Fibroblast of lung (primary cell): Measurements from ENCODE around the gene DDX60. TPM values are rescaled to one million over a fixed set of nuclear protein-coding genes. Genes with fewer than 3 reads are reported as not detected.

Experiments used
- DNase-seq, 2 donors: peaks; one replicate each; pipeline versions ENCODE4 v3.0.0 to v3.0.0-alpha.2; 2010; ENCODE audit warnings: low read depth in 2 of 2
- H2AFZ ChIP-seq: 2 replicates; pipeline ENCODE4 v1.5.1; 2012; ENCODE audit warnings: low read length, control low read depth, inconsistent platforms
- H3K27ac ChIP-seq: 2 replicates; pipeline ENCODE4 v1.5.1; 2011; ENCODE audit warnings: low read length, control low read depth; ENCODE audit not compliant: insufficient read depth
- H3K27me3 ChIP-seq: 2 replicates; pipeline ENCODE4 v1.5.1; 2011; ENCODE audit warnings: mild to moderate bottlenecking, low read length; ENCODE audit not compliant: control insufficient read depth, insufficient read depth
- H3K36me3 ChIP-seq: 2 replicates; pipeline ENCODE4 v1.5.1; 2011; ENCODE audit warnings: low read length; ENCODE audit not compliant: control insufficient read depth, insufficient read depth
- H3K4me1 ChIP-seq: 2 replicates; pipeline ENCODE4 v1.5.1; 2011; ENCODE audit warnings: low read length; ENCODE audit not compliant: control insufficient read depth, insufficient read depth; ENCODE audit errors: extremely low read depth
- H3K4me2 ChIP-seq: 2 replicates; pipeline ENCODE4 v1.5.1; 2011; ENCODE audit warnings: low read length, control low read depth; ENCODE audit not compliant: insufficient read depth; ENCODE audit errors: extremely low read depth
- H3K4me3 ChIP-seq, 4 experiments: fragments of 200-600 bp in 1 of 4; sonication (generic) in 1 of 4; replicated peaks in 1 of 4; 2 replicates each; pipeline ENCODE4 v1.5.1; 2011 to 2016; ENCODE audit warnings: low read length in 4 of 4, low read depth in 3 of 4, mild to moderate bottlenecking in 3 of 4, control low read depth in 2 of 4, inconsistent platforms in 1 of 4, mixed read lengths in 1 of 4; ENCODE audit not compliant: insufficient read depth in 1 of 4; ENCODE audit errors: control extremely low read depth in 1 of 4
- H3K79me2 ChIP-seq: 2 replicates; pipeline ENCODE4 v1.5.1; 2012; ENCODE audit warnings: mild to moderate bottlenecking, low read length, inconsistent platforms; ENCODE audit not compliant: control insufficient read depth, insufficient read depth
- H3K9ac ChIP-seq: 2 replicates; pipeline ENCODE4 v1.5.1; 2011; ENCODE audit warnings: mild to moderate bottlenecking, low read length, control low read depth; ENCODE audit not compliant: insufficient read depth
- H3K9me3 ChIP-seq: 2 replicates; pipeline ENCODE4 v1.5.1; 2012; ENCODE audit warnings: low read depth, low read length; ENCODE audit not compliant: control insufficient read depth, insufficient read depth
- H4K20me1 ChIP-seq: 2 replicates; pipeline ENCODE4 v1.5.1; 2011; ENCODE audit warnings: low read length; ENCODE audit not compliant: control insufficient read depth, insufficient read depth; ENCODE audit errors: extremely low read depth
- CTCF ChIP-seq, 2 donors: IDR thresholded peaks in 1 of 2; conservative IDR thresholded peaks in 1 of 2; 1 replicate in 1 of 2; 2 replicates in 1 of 2; pipeline ENCODE4 v1.5.1; 2011 to 2012; ENCODE audit warnings: low read length in 2 of 2, control low read depth in 1 of 2, inconsistent platforms in 1 of 2, low read depth in 1 of 2, mild to moderate bottlenecking in 1 of 2
- EZH2 ChIP-seq: IDR thresholded peaks from 2 replicates; pipeline ENCODE4 v1.5.1; 2012; ENCODE audit warnings: low read length, control low read depth, mild to moderate bottlenecking; ENCODE audit errors: missing control alignments
- polyA plus RNA-seq, 2 donors: library from polyadenylated mRNA; depleted of rRNA in 1 of 2; stranded (reverse) in 1 of 2; unstranded in 1 of 2; fragments of >200 nt; gene quantifications; 2 replicates each; pipeline ENCODE4 v1.2.1, GENCODE V29; 2011 to 2012; ENCODE audit warnings: missing spikeins in 1 of 2
- total RNA-seq: library from RNA; depleted of rRNA; stranded (reverse); fragments of >200 nt; gene quantifications from 2 replicates; pipeline ENCODE4 v1.2.1, GENCODE V29; 2014

Gene DDX60
- total and polyA plus RNA-seq, 2 donors (not counting 1 experiment from before 2014, with no cell fraction given) = 12.9 to 23.1 TPM

- Histone ChIP-seq H2AFZ (no peak overlapping the region), H3K27me3 (no peaks in the 10 kb centered on the region), H4K20me1 (no peaks in the 10 kb centered on the region), H3K27ac (no peak overlapping the region), H3K36me3 (no peaks in the 10 kb centered on the region), H3K4me1 (no peaks in the 10 kb centered on the region), H3K9me3 (no peaks in the 10 kb centered on the region), H3K9ac (no peak overlapping the region), H3K4me2 (no peak overlapping the region), H3K79me2 (no peaks in the 10 kb centered on the region), H3K4me3 (no peak overlapping the region)
- peak in 1 of 2 donors; percentile 1 for DNase-seq
- TF ChIP-seq EZH2 (no peak), CTCF (conservative IDR thresholded peaks at IDR 0.05 in 1 of 2, IDR thresholded peaks at IDR 0.05 in 1 of 2; ENCODE audit: low read depth in 1 of 2, low read length in 2 of 2) (no peak)
Measured at GRCh38 chr4:168273838-168274237, 44.7 kb downstream of the DDX60 start.

- Histone ChIP-seq H3K79me2 (no peaks in the 10 kb centered on the region), H4K20me1 (no peaks in the 10 kb centered on the region), H3K36me3 (no peaks in the 10 kb centered on the region), H3K4me3 (no peak overlapping the region), H3K9me3 (no peaks in the 10 kb centered on the region), H3K27ac (no peak overlapping the region), H2AFZ (no peak overlapping the region), H3K9ac (no peak overlapping the region), H3K27me3 (no peaks in the 10 kb centered on the region), H3K4me2 (no peak overlapping the region), H3K4me1 (no peaks in the 10 kb centered on the region)
- DNase-seq = no peak
- TF ChIP-seq CTCF (conservative IDR thresholded peaks at IDR 0.05 in 1 of 2, IDR thresholded peaks at IDR 0.05 in 1 of 2; ENCODE audit: low read depth in 1 of 2, low read length in 2 of 2) (no peak), EZH2 (no peak)
Measured at GRCh38 chr4:168272488-168272887, 46.1 kb downstream of the DDX60 start.

- Histone ChIP-seq H2AFZ (no peak overlapping the region), H3K27me3 (no peaks in the 10 kb centered on the region), H3K4me3 (no peak overlapping the region), H3K79me2 (no peaks in the 10 kb centered on the region), H3K4me2 (no peak overlapping the region), H3K9me3 (no peaks in the 10 kb centered on the region), H3K4me1 (no peaks in the 10 kb centered on the region), H3K36me3 (no peaks in the 10 kb centered on the region), H3K27ac (no peak overlapping the region), H4K20me1 (no peaks in the 10 kb centered on the region), H3K9ac (no peak overlapping the region)
- no peak for DNase-seq
- TF ChIP-seq EZH2 (no peak), CTCF (conservative IDR thresholded peaks at IDR 0.05 in 1 of 2, IDR thresholded peaks at IDR 0.05 in 1 of 2; ENCODE audit: low read depth in 1 of 2, low read length in 2 of 2) (no peak)
Measured at GRCh38 chr4:168269896-168270295, 48.7 kb downstream of the DDX60 start.
